K562 (cell line): ENCODE measurements around the gene ILK. TPM values are rescaled to one million over a fixed set of nuclear protein-coding genes. Genes with fewer than 3 reads are reported as not detected.

Source experiments
- CBFA2T2 ChIP-seq: fragments of 450-650 bp; conservative IDR thresholded peaks from 2 replicates; pipeline ENCODE4 v1.6.1; 2017; ENCODE audit warnings: mild to moderate bottlenecking
- CBX1 ChIP-seq: sonication (generic); IDR thresholded peaks from 2 replicates; pipeline ENCODE4 v1.6.1; 2016; ENCODE audit warnings: antibody characterized with exemption, low read depth, mild to moderate bottlenecking
- ELF2 ChIP-seq: fragments of 250-450 bp; sonication (Bioruptor Pico); IDR thresholded peaks from 2 replicates; pipeline ENCODE4 v1.5.0; 2021; ENCODE audit warnings: mild to moderate bottlenecking
- GABPB1 ChIP-seq: sonication (generic); formaldehyde crosslinking; IDR thresholded peaks from 2 replicates; pipeline ENCODE4 v1.8.0; 2022; ENCODE audit warnings: mild to moderate bottlenecking, missing genetic modification reagents
- GATAD2B ChIP-seq: fragments of 450-650 bp; IDR thresholded peaks from 2 replicates; pipeline ENCODE4 v1.6.1; 2017; ENCODE audit warnings: mild to moderate bottlenecking, borderline replicate concordance
- KLF13 ChIP-seq: fragments of 450-650 bp; IDR thresholded peaks from 2 replicates; pipeline ENCODE4 v1.6.1; 2016; ENCODE audit warnings: missing genetic modification characterization, low read depth, mild to moderate bottlenecking, missing compliant biosample characterization, moderate library complexity, borderline replicate concordance
- NCOR1 ChIP-seq: fragments of 450-650 bp; IDR thresholded peaks from 2 replicates; pipeline ENCODE4 v1.6.1; 2016; ENCODE audit warnings: mild to moderate bottlenecking, moderate library complexity
- POLR2AphosphoS5 ChIP-seq: IDR thresholded peaks from 2 replicates; pipeline ENCODE4 v1.6.1; 2011; ENCODE audit warnings: mild to moderate bottlenecking, low read depth, low read length, moderate library complexity; ENCODE audit not compliant: control insufficient read depth, insufficient read depth
- SREBF1 ChIP-seq: fragments of 150-350 bp; IDR thresholded peaks from 2 replicates; pipeline ENCODE4 v1.6.1; 2014; ENCODE audit warnings: antibody characterized with exemption, low read depth, low read length, borderline replicate concordance
- SRSF7 ChIP-seq: fragments of 200-400 bp; formaldehyde crosslinking; optimal IDR thresholded peaks from 2 replicates; pipeline ENCODE3; 2017; ENCODE audit warnings: mild to moderate bottlenecking, low read depth, low read length
- TCF3 ChIP-seq: sonication (generic); formaldehyde crosslinking; IDR thresholded peaks from 2 replicates; pipeline ENCODE4 v1.4.0; 2020; ENCODE audit warnings: mild to moderate bottlenecking, missing genetic modification reagents
- ZFP36 ChIP-seq: fragments of 150-350 bp; IDR thresholded peaks from 2 replicates; pipeline ENCODE4 v1.6.1; 2018; ENCODE audit warnings: low read length, low read depth; ENCODE audit not compliant: partially characterized antibody
- ZNF133 ChIP-seq: fragments of 250-450 bp; sonication (Bioruptor Pico); IDR thresholded peaks from 2 replicates; pipeline ENCODE4 v1.4.0; 2020; ENCODE audit warnings: mild to moderate bottlenecking
- ZNF165 ChIP-seq: fragments of 250-450 bp; sonication (Bioruptor Pico); IDR thresholded peaks from 2 replicates; pipeline ENCODE4 v1.4.0; 2020; ENCODE audit warnings: borderline replicate concordance
- ZNF197 ChIP-seq: fragments of 200-800 bp; sonication (Bioruptor generic); IDR thresholded peaks from 2 replicates; pipeline ENCODE4 v1.6.1; 2016; ENCODE audit warnings: low read depth, missing genetic modification characterization, missing compliant biosample characterization
- polyA plus RNA-seq, 8 experiments: library from polyadenylated mRNA; depleted of rRNA in 4 of 8; stranded (reverse) in 5 of 8; unstranded in 3 of 8; fragments of >200 nt; fragmentation: Nextera tagmentation in 2 of 8; fragmentation: Illumina TruSeq in 1 of 8; extraction: Ambion mirVana in 2 of 8; extraction: Trizol in 1 of 8; gene quantifications; 2 replicates each; pipeline versions ENCODE4 v1.2.1 to v1.2.3, GENCODE V29; 2011 to 2014; ENCODE audit warnings: inconsistent platforms in 1 of 8, missing spikeins in 1 of 8
- total RNA-seq, 7 experiments: library from RNA; depleted of rRNA in 6 of 7; stranded (reverse); fragments of >200 nt in 6 of 7; fragmentation: Illumina TruSeq in 2 of 7; extraction: Trizol in 2 of 7; gene quantifications; 2 replicates each; pipeline versions ENCODE4 v1.2.1 to v1.2.3, GENCODE V29; 2011 to 2021; ENCODE audit warnings: low replicate concordance in 1 of 7
- TF ChIP-seq, protein P1 (sequence below): sonication (generic); formaldehyde crosslinking; IDR thresholded peaks from 2 replicates; pipeline ENCODE4 v1.8.0; 2022; ENCODE audit warnings: missing genetic modification reagents, mild to moderate bottlenecking, moderate library complexity, borderline replicate concordance
- TF ChIP-seq, protein P2 (sequence below): fragments of 200-800 bp; sonication (Bioruptor generic); IDR thresholded peaks from 2 replicates; pipeline ENCODE4 v1.6.1; 2017; ENCODE audit warnings: missing genetic modification characterization, missing compliant biosample characterization
- TF ChIP-seq, protein P3 (sequence below), 2 experiments: fragments of 450-650 bp in 1 of 2; sonication (generic) in 1 of 2; formaldehyde crosslinking in 1 of 2; IDR thresholded peaks in 1 of 2; conservative IDR thresholded peaks in 1 of 2; 2 replicates each; pipeline versions ENCODE4 v1.6.1 to v1.8.1; 2016 to 2023; ENCODE audit warnings: mild to moderate bottlenecking in 2 of 2, moderate library complexity in 2 of 2, inconsistent platforms in 1 of 2, missing genetic modification reagents in 1 of 2
- TF ChIP-seq, protein P4 (sequence below): sonication (generic); formaldehyde crosslinking; IDR thresholded peaks from 2 replicates; pipeline ENCODE4 v1.8.1; 2023; ENCODE audit warnings: mild to moderate bottlenecking, missing genetic modification reagents

Gene ILK
- total and polyA plus RNA-seq, 9 of the 15 experiments (the other 6 are each of a cell fraction or from before 2014, with no cell fraction given): 43.3 to 95.9 (median 58.9) TPM

DNA sequence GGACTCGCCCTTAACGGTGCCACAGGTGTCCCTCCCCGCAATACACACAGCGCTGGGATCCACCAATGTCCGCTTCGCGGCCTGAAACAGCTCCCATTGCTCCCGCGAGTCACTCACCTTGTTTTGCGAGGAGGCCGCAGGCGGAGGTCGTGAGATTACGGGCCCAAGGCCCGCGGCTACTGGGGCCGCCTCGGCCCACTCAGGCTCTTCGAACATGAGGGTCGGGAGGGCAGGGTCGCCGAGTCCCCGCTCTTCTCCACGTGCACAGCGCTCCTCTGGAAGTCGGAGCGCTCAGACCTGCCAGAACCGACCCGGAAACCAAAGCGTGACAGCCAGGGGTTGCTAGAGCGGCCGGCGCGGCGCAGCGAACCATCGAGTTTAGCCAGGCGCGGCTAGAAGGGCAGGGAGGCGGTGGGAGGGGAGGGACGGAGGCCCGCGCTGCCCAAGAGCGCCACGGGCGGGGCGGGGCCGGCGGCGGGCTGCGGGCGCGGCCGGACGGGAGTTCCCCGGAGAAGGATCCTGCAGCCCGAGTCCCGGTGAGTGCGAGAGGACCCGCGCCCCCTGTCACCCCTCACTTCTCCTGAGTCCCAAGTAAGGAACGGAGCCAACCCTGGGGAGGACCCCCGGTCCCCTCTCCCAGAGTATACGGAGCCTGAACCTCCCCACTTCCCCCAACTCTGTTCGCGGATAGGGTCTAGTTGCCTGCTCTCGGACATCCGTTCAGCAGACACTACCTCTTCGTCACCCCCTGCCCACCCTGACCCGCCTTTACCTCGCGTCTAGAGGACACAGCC is at the start of gene ILK, which contains the start of gene RRP8 (continued):
- TF ChIP-seq, protein P1, sequence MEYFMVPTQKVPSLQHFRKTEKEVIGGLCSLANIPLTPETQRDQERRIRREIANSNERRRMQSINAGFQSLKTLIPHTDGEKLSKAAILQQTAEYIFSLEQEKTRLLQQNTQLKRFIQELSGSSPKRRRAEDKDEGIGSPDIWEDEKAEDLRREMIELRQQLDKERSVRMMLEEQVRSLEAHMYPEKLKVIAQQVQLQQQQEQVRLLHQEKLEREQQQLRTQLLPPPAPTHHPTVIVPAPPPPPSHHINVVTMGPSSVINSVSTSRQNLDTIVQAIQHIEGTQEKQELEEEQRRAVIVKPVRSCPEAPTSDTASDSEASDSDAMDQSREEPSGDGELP (CRISPR knock-in tag): peak; percentile 89
- TF ChIP-seq, protein P2, sequence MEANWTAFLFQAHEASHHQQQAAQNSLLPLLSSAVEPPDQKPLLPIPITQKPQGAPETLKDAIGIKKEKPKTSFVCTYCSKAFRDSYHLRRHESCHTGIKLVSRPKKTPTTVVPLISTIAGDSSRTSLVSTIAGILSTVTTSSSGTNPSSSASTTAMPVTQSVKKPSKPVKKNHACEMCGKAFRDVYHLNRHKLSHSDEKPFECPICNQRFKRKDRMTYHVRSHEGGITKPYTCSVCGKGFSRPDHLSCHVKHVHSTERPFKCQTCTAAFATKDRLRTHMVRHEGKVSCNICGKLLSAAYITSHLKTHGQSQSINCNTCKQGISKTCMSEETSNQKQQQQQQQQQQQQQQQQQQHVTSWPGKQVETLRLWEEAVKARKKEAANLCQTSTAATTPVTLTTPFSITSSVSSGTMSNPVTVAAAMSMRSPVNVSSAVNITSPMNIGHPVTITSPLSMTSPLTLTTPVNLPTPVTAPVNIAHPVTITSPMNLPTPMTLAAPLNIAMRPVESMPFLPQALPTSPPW (CRISPR knock-in tag): peak; percentile 96
- TF ChIP-seq KLF13 (tag): peak; percentile 35; the same call in 1 of the 2 replicates
- peak; percentile 71 for TF ChIP-seq NCOR1
- peak; percentile 86 for TF ChIP-seq CBX1
- TF ChIP-seq ELF2: peak; percentile 83; the same call in 1 of the 2 replicates
- no peak for TF ChIP-seq SREBF1
- no peak for TF ChIP-seq ZFP36
- TF ChIP-seq ZNF197 (CRISPR knock-in tag): no peak
- no peak for TF ChIP-seq ZNF165
- TF ChIP-seq GABPB1 (CRISPR knock-in tag): peak; percentile 75
- no peak for TF ChIP-seq SRSF7
- TF ChIP-seq, protein P3, sequence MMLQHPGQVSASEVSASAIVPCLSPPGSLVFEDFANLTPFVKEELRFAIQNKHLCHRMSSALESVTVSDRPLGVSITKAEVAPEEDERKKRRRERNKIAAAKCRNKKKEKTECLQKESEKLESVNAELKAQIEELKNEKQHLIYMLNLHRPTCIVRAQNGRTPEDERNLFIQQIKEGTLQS (IDR thresholded peaks at IDR 0.05): no peak
- TF ChIP-seq, protein P3 (CRISPR knock-in tag; conservative IDR thresholded peaks at IDR 0.05): 0 out of 2 replicates have a peak, but pooled peaks have one; percentile 31
- peak; percentile 37 for TF ChIP-seq TCF3 (CRISPR knock-in tag)
- TF ChIP-seq, protein P4, sequence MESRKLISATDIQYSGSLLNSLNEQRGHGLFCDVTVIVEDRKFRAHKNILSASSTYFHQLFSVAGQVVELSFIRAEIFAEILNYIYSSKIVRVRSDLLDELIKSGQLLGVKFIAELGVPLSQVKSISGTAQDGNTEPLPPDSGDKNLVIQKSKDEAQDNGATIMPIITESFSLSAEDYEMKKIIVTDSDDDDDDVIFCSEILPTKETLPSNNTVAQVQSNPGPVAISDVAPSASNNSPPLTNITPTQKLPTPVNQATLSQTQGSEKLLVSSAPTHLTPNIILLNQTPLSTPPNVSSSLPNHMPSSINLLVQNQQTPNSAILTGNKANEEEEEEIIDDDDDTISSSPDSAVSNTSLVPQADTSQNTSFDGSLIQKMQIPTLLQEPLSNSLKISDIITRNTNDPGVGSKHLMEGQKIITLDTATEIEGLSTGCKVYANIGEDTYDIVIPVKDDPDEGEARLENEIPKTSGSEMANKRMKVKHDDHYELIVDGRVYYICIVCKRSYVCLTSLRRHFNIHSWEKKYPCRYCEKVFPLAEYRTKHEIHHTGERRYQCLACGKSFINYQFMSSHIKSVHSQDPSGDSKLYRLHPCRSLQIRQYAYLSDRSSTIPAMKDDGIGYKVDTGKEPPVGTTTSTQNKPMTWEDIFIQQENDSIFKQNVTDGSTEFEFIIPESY (CRISPR knock-in tag): no peak
- TF ChIP-seq ZNF133 (CRISPR knock-in tag): no peak
- peak; percentile 89; the same call in 1 of the 2 replicates for TF ChIP-seq GATAD2B
- TF ChIP-seq CBFA2T2: no peak
- TF ChIP-seq POLR2AphosphoS5: peak; percentile 77
